HG03060 (cell line): ENCODE results near the gene KLK5.

Source experiments
- ATAC-seq: cut with Tn5 transposase; IDR thresholded peaks from one replicate; pipeline ENCODE4 v1.9.1; 2021; ENCODE audit warnings: low read depth, moderate number of reproducible peaks; ENCODE audit not compliant: unreplicated experiment

Gene KLK5

DNA sequence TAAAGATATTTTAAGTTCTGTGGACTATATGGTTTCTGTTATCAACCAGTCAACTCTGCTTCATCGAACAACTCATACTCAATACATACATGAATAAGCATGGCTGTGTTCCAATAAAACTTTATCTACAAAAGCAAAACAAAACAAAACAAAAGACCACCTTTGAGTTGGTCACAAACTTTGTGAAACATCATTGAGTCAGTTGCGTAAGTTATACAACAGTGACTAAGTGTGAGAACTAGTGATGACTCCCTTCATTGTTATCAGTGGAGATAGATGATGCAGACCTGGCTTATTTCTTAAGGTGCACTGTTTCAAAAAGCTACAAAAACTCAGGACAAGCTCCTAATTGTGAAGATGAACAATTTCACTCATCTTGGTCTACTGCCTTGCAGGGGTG lies 27.1 kb downstream of the KLK5 start:
- no peak for ATAC-seq

DNA sequence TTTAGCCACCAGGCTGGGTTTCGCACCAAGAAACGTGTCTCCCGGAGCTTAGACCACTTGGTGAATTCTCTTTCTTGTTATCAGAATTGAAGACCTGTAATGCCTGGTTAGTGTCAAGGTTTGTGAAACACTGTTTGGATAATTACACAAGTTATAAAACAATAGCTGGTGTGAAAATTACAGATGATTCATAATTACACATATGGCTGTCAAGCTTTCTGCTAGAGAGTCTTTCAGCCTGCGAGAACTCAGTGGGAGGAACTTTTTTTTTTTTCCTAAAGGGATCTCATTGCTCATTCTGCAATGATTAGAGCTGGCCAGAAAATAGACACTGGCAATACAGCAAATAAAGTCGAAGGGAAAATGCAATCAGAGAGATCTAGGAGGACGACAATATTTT lies 28.3 kb downstream of the KLK5 start:
- ATAC-seq: no peak

DNA sequence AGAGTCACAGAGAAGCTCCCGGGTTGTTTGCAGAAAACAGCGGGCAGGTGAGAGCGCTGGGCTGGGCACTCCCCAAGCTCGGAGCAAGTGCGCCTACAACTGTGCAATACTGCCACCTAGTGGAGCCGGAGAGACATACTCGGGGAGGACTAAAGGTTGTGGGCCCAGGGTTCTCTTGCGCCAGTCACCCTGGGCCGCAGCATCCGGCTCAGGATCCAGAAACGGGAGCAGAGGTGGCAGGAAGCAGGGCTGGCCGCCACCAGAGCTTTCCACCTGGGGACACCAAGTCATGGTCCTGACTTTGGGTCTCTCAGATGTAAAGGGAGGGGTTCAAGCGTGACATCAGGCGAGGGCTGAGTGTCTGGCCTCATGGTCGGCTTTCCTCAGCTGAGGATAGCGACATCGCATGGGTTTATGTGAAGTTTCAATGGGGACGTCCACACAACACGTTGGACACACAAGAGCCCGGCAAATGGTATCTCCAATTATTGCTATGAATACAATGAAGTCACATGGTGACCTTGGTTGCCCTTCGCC lies 30.5 kb downstream of the KLK5 start:
- no peak for ATAC-seq

DNA sequence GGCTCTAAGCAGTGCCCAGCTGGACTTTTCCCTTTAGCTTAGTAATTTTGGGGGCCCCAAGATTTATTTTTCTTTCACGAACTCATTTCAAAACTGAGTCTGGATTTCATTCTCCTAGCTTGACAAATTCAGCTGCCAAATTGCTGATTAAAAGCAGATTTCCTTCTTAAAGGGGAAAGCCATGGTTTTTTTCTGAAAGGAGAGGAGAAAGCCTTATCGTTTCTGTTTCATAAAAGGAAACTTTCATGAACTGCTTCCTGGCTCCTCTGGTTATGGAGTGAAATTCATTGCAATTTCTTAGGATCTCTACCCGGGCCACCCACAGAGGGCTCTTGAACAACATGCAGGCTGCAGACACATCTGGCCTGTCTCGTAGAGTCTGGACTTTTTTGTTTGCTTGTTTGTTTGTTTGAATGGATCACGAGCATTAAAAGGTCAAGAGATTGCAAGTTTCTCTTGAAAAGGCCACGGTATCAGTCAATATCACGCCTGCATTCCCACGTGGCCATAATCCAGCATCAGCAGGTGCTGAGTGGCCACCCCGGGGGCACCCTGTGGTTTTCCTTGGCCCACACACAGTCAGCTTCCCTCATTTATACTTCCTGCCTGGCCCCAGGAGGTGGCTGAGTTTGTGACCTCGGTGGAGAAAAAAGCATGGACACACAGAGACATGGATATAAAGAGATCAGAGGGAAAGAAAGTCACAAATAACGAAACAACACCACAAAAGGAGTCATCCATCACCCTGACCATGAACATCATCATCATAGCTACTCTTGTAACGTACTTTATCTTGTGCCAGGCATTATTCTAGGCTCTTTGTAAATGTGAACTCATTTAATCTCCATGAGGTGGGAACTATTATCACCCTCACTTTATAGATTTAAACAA lies 31.2 kb downstream of the KLK5 start:
- no peak for ATAC-seq

DNA sequence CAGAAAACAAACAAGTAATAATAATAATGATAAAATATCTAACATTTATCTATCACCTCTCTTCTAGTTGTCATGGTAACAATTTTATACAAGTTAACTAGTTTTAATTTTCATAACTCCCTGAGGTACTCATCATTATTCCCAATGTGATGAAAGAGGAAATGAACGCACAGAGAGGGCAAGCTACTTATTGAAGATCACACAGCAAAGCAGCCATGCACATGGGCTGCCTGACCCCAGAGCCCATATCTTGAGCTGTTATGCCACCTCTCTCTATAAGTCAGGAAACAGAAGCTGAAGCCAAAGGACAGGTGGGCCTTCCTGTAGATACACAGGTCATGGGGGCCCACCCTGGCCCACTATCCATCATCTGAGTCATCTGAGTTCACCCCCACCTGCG lies 36.8 kb downstream of the KLK5 start:
- ATAC-seq: no peak

DNA sequence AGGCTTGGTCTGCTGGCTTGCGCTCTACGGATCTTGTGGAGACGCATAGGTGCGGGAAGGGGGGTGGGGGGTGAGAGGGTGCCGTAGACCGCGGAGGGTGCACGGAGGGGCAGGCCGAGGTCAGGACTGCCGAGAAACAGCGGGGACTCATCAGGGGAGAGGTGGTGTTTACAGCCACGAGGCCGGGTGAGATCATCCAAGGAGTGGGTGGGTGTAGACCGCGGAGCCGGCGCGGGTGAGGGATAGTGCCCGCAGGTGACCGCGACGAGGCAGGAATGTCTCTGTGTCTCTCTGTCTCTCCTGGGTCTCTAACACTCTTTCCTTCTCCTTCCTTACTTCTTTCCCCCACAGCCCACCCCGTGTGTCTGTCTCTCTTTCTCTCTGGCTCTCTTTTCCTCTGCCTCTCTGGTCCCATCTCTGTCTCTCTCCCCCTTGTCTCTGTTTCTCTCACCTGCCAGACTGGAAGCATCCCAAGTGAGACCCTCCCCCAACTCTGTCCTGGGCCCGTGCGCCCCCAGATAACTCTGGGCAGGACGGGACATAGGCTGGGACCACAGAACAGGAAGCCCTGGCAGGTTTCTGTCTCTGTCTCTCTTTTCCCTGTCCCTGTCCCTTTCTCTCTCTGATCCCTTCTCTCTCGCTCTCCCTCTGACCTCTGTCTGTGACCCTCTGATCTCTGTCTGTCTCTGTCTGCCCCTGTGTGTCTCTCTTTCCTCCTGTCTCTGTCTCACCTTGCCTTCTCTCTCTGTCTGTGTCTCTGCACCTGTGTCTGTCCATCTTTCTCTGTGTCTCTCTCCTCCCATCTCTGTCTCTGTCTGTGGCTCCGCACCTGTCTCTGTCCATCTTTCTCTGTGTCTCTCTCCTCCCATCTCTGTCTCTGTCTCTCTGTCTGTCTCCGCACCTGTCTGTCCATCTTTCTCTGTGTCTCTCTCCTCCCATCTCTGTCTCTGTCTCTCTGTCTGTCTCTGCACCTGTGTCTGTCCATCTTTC lies 39.8 kb downstream of the KLK5 start:
- no peak for ATAC-seq

DNA sequence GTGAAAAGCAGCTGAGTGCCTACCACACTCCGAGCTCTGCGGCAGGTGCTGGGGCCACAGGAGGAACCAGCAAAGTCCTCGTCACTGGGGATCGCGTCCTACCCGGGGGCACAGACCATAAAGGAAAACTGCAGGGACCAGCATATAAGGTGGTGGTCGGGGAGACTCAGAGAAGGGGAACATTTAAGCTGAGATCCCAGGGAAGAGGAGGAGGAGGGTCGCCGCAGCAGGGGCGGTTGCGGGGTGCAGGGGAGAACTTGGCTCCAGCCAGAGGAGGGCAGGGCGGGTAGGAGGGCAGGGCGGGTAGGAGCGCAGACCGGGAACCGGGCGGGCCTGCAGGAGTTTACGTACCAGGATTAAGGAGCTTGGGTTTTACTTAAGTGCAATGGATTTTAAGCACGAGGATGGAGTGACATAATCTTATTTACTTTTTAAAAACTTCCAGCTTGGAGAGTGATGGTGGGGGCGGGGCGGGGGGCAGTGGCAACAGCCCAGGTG lies 40.7 kb downstream of the KLK5 start:
- ATAC-seq: no peak

DNA sequence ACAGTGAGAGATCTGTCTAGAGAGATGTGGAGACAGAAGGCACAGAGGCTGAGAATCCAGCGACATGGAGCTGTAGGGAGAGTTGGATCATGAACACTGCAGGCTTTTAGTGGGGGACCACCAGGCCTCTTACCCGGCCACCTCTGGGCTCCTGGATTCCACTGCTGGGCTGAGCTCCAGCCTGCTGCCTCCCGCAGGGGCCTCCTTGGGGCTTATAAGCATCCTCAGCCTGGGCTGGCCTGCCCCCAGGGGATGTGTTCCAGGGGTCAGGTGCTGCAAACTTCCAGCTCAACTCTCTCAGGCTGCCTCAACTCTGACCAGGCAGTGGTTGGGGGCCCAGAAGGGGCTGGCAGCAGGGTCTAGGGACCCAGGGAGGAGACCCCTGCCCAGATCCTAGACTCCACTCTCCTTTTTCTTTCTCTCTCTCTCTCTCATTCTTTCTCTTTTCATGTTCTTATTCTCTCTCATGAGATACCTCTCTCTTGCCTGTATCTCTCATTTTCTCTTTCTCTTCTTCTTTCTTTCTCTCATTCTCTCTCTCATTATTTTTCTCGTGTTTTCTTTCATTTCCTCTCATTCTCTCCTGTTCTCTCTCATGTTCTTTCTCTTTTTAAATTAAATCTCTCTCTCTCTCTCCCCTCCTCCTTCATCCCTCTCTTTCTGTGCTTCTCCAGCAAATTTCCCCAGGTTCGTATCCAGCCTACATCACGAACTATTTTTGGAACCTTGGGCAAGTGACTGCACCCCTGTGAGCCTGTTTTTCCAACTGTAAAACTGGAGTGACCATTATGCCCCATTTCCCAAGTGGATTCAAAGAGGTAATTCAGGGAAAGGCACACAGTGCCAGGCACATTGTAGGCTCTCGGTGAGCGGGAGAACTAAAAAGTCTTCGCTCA lies 41.4 kb downstream of the KLK5 start, which contains the start of gene KLK4:
Gene KLK4 (minus strand): TSS at position 190 of the 896 bp plus-strand sequence. CDS start 657 bp downstream, outside the sequence.
- no peak for ATAC-seq

DNA sequence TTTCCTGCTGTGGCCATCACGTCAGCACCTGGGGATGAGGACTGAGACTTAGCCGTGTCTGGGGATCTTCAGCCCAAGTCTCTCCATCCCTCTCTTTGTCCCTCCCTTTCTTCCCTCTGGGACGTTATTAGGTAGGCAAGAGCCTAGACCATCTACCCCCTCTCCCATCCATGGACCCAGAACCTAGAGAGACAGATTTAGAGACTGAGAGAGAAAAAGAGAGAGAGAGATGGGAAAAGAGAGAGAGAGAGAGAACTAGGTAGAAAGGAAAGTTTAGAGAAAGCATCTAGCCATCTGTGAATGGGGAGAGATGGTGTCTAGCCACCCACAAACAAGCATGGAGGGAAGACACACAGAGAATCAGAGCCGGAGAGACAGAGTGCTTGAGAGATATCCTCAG lies 42.1 kb downstream of the KLK5 start:
- ATAC-seq: no peak

DNA sequence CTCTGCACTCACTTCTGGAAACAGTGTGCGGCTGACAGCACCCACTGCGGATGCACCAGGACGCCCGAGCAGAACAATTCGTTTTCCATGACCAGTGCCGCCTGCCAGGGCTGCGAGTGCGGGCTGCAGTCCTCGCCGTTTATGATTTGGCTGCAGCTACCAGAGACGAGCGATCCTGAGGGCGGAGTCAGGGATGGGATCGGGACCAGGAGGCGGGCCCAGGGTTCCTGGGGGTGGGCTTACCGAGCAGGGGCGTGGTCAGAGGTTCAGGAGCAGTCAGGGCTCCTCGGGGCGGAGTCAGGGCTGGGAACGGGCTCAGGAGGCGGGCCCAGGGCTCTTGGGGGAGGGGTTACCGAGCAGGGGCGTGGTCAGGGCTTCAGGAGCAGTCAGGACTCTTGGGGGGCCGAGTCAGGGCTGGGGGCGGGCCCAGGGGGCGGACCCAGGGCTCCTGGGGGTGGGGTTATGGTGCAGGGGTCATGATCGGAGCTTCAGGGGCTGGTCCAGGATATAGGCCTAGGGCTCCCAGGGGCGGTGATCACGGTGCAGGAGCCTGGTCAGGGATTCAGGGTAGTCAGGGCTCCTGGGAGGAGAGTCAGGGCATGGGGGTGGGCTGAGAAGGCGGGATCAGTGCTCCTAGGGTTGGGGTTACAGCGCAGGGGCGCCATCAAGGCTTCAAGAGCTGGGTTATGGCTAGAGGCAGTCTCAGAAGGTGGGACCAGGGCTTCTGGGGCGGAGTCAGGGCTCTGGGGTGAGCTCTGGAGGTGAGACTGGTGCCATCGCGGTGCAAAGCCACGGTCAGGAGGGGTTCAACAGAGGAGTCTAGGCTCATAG lies 43.4 kb downstream of the KLK5 start:
- no peak for ATAC-seq

DNA sequence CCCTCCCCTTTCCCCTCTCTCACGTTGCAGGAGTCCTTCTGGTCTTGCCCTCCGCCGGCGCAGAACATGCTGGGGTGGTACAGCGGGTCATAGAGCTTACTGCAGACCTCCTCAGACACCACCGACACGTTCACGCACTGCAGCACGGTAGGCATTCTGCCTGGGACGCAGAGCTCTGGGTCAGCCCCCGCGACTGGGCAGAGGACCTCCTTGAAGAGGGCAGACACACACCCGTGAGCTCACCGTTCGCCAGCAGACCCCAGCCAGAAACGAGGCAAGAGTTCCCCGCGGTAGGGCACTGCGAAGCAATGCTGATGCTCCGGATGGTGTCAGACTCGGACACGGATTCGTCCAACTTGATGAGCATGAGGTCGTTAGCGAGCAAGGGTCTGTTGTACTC lies 44.5 kb downstream of the KLK5 start:
- ATAC-seq: no peak

DNA sequence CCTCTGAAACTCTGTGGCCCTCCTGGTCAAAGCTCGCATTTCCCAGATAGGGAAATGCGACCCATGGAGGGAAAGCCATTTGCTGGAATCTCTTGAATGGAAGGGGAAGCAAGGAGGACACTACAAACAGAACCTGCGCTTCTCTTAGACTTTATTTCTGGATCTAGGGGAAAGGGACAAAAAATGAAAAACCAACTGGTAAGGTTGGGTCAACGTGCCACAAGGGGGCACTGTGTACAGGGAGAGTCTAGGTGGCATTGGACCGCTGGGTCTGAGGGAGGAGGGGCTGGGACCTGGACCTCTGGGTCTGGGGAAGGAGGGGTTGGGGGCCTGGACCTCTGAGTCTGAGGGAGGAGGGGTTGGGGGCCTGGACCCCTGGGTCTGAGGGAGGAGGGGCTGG lies 46.6 kb downstream of the KLK5 start:
- no peak for ATAC-seq

DNA sequence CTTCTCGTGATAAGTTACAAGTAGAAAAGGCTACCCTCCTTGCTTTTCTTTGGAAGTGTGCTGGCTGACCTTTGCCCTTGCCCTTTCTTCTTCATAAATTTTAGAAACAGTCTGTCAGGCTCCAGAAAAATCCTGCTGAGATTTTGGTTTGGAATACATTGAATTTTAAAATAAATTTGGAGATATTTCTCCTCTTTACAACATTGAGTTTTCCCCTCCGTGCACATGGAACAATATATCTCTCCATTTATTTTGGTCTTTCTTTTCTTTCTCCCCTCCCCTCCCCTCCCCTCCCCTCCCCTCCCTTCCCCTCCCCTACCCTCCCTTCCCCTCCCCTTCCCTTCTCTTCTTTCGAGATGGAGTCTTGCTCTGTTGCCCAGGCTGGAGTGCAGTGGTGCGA lies 50.2 kb downstream of the KLK5 start:
- ATAC-seq: no peak

DNA sequence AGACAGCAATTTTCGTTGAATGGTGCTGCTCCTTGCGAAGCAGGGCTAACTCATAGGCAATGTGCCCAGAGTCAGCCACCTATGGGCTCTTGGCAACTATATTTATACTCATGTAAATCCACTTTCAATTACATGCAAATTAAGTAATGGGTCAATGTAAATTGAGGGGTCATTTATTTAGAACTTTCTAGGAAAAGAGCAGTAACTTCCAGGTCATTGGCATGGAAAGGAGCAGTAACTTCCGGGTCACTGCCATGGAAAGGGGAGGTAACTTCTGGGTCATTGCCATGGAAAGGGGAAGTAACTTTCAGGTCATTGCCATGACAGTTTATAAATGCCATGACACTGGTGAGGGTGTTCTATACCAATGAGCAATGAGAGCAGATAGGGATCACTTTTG lies 53.3 kb downstream of the KLK5 start:
- no peak for ATAC-seq

DNA sequence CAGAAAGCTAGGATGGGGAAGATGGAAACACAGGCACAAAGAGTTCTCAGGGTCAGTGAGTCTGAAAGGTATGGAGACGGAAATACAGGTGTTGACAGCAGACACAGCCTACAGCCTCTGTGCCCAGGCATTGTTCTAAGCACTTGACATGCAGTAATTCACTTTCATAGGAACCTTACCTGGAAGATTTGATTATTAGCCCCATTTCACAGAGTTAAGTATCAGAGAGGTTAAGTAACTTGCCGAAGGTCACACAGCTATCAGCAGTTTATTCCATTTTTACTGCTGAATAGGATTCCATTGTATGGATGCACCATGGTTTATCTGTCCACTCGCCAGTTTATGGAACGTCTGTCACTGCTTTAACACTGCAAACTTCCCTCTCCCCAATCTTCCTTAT lies 54.8 kb downstream of the KLK5 start:
- ATAC-seq: no peak

DNA sequence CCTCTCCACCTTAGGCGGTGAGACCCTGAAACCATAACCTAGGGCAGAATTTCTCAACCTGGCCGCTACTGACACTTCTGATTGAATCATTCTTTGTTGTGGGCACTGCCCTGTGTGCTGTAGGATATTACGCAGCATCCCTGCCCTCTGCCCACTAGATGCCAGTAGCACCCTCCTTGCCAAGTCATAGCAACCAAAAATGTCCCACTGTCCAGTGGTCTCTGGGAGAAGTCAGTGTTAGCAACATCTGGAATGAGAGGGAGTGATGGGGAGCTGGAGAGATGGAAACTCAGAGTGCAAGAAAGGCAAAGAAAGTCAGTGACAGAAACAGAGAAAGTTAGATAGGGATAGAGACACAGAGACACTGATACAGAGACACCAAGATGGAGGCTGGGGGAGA lies 55.2 kb downstream of the KLK5 start:
- peak; percentile 9 for ATAC-seq

DNA sequence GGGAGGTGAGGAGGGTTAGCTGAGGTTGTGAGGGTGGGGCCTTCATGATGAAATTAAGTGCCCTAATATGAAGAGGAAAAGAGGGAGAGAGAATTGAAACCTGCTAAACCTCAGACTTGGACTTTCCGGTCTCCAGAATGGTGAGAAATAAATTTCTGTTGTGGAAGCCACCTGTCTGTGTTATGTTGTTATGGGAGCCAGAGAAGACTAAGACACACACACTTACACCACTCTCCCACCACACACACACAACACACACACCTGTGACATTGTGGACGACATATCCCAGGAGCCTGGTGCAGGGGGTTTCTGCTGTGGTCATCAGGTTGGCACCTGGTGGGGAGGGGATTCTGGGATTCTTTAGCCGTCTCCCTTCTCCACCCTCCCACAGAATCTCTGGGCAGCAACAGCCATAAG lies 55.6 kb downstream of the KLK5 start:
- ATAC-seq: peak; percentile 20

DNA sequence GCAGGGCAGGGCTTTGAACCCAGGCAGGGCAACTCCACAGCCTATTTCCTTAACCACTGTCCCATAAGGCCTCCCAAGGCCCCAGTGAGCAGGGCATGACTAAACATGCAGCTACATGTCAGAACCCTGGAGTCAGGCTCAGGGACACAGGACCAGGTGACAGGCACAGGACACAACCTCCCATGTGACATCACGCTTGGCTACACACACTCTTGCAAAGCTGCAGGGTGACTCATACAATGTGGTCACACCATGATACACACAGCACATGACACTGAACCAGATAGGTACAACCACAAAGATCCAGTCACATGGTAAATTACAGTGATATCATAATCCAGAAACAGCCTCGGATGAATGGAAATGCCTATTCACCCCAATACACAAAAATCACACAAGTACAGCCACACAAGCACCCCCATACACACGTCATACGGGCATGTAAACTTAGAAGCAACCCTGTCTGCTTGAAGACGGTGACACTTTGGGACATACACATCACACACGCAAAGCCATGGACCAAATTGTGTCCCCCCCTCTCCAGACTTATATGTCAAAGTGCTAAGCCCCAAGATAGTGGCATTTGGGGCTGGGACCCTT lies 56.1 kb downstream of the KLK5 start:
- peak; percentile 68 for ATAC-seq
